GM19351 (cell line): ENCODE data around the gene GTPBP1.

ENCODE experiments used
- ATAC-seq: cut with Tn5 transposase; IDR thresholded peaks from one replicate; pipeline ENCODE4 v1.9.1; 2021; ENCODE audit warnings: mild to moderate bottlenecking, moderate library complexity; ENCODE audit not compliant: unreplicated experiment

GTPBP1 gene

DNA sequence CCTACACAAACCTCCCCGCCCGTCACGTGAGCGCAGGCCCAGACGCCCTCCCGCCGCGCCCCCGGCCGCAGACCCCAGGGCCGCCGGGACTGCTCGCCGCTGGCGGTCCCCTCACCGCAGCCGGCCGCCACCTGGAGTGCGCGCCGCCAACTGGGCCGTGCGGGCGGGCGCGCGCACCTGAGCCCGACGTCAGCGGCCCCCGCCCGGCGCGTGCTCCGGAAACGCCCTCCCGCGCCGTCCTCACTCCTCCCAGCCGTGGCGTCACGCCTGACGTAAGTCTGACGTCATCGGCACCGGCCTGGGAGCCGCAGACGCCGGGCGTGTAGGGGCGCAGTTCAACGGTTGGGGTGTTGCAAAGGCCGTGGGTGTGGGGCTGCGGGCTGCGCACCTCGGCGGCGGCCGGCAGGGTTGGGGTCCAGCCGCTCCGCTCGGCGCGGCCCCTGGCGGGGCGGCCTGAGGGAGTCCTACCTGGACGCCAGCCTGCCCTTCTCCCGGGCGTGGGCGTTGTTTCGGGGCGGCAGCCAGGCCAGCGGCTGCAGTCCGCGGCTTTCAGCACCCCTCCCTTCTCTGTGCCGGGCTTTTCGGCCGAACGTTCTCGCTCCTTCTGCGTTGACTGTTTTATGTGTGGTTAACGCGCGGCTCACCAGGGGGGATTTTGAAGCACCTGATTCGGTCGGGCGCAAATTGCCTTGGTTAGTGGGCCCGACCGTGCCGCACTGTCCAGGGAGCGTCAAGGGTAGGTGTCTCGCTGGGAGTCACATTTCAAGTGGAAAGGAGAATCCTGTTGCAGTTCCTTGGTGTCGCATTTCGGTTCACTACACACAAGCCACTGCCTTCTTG, 4.7 kb upstream of the GTPBP1 start, which contains the start of gene JOSD1:
JOSD1 (minus strand) TSS at position 155 of the 840 bp plus-strand sequence. CDS start 956 bp downstream, outside the sequence.
- ATAC-seq, result peak; percentile 33

DNA sequence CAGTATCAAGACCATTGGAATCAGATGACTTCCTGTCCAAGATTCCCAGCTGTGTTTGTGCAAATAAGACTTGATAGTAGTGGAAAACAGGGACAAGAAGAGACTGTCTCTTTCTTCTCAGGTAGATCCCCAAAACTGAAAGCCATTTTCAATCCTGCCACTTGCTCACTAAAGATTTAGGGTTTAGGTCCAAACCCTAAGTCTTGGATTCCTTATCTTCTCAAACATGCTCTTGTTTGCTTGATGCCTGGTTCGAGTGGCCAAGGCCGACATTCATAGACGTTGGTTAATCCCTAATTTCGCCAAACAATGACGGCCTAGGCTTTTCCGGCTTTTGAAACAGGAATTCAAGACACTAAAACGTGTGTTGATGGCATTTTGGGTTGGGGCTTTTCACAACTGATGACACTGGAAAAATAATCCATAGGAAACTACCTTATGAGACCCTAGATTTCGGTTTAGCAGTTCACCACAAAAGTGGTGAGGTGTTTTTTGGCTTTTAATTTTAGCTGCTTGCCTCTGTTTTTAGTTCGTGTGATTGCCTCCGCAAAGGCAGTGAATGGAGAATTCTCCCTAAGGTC, 1.0 kb upstream of the GTPBP1 start:
- ATAC-seq, result no peak

DNA sequence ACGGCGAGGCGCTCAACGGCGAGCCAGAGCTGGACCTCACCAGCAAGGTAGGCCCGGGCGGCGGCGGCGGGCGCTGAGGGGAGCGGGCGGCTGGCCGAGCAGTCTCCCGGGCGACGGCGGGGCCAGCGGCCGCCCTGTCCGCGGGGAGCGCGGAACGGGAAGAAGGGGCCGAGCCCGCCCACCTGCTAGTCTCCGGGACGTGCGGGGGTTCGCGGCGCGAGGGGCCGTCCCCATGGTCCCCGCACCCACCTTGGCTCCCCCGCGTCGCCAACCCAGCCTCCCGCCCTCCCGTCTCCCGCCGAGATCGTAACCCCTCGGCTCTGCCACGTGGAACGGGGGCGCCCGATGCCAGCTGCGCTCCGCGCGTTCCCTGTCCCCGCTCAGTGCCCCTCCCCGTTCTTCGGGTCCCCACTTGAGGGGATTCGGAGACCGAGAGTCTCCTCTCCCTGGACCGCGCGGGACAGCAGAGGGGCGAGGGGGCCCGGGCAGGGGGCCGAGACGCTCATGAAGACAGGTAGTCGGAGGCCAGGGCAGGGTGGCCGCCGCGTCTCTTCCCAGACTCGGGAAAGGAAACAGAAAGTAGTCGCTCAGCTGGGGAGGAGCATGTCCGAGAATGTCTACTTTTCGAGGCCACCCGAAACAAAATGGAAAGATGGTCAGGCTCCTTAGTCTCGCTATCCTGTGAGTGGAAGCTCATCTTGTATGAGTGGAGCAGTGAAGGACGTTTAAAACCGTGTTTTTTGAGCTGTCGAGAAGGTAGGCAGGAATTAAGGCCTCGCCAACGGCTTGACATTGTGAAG, 557 bp downstream of the GTPBP1 start:
- no peak for ATAC-seq

DNA sequence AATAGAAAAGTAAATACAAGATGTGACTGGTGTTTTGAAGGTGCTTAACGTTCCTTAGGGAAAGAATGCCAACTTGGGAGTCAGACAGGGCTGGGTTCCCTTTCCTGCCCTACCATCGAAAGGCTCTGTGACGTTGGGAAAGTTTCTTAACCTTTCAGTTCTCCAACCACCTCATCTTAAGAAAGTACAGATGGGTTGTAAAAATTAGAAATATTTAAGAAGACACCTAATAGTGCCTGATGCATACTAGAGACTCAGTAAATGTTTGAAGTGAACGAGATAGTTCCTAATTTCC, 1.1 kb downstream of the GTPBP1 start:
- ATAC-seq, result no peak

DNA sequence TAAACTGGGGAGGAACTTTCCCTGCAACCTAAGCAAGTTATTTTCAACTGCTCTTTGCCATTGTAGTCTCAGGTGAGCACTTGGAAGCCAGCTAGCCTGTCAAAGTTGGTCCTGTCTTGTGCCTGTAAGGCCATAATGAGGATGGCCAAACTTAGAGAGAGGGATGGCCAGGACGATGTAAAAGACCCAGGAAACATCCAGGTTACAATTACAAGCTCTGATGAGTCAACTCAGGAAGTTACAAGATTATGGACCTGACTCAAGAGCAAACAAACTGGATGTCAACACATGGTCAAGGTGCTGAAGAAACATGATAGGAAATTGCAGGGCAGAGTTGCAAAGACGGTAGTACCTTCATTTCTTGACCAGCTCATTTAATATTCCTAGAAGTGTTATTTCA, 1.6 kb downstream of the GTPBP1 start:
- ATAC-seq, result no peak

DNA sequence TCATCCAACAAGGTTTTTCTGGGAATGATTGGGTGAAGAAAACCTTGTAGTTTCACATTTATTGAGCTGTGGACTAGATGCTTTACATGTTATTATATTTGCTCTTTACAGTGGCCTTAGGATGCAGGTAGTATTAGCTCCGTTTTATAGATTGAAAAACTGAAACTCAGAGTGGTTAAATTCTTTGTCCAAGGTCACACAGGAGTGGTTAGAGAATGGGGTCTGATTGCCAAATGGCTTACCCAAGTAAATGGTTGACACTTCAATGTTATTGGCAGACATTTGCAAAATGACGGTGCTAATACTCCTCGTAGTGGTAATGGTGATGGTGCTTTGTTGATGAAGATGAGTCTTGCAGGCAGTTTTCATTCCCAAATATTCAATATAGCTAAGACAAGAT, 2.2 kb downstream of the GTPBP1 start:
- no peak for ATAC-seq

DNA sequence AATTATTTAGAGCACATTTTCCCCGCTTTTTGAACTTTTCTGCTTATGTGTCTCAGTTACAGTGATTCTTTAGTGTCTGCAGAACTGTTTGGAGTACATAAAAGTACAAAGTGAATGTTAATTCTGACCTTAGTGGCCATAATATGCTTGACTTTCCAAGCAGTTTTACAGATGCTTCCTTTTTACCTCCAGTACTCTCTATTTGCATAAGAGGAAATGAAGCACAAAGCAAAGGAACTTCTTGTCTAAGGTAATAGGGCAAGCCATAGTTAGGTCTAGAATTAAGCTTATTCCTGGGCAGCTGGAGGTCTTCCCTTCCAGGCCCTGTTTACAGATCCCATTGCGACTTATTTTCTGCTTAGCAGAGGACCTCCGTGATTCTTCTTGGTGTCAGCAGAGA, 3.6 kb downstream of the GTPBP1 start:
- no peak for ATAC-seq

DNA sequence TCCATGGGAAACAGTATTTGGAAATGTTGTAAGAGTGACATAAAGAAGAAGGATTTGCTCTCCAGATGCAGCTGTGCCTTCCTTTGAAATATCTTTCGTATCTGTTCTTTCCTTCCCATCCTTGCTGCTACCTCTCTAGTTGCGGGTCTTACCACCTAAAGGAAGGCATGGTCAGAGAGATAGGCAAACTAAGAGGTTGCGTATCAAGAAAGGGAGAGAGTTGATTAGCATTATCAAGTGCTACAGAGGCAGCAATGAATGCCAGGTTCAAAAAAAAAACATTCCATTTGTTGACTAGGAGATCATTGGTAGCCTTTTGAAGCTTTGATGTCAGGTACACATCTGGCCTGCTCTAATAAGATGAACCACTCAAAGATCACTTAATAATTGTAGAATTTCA, 4.6 kb downstream of the GTPBP1 start:
- no peak for ATAC-seq

DNA sequence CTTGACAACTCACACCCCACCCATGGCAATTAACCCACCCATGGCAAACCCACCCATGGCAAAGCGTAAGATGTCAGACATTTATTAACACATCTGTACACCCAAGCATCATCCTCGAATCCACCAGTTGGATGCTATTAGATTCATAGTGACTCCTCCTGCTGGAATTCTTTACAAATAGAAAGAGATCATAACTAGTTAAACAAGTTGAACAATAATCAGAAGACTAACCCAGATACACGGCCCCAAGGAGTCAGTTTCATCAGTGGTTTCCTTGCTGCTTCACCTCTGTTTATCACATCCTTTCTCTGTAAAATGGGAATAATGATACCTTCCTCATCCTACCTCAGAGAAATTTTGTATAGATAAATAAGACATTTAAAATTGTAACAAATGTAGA, 5.1 kb downstream of the GTPBP1 start:
- no peak for ATAC-seq

DNA sequence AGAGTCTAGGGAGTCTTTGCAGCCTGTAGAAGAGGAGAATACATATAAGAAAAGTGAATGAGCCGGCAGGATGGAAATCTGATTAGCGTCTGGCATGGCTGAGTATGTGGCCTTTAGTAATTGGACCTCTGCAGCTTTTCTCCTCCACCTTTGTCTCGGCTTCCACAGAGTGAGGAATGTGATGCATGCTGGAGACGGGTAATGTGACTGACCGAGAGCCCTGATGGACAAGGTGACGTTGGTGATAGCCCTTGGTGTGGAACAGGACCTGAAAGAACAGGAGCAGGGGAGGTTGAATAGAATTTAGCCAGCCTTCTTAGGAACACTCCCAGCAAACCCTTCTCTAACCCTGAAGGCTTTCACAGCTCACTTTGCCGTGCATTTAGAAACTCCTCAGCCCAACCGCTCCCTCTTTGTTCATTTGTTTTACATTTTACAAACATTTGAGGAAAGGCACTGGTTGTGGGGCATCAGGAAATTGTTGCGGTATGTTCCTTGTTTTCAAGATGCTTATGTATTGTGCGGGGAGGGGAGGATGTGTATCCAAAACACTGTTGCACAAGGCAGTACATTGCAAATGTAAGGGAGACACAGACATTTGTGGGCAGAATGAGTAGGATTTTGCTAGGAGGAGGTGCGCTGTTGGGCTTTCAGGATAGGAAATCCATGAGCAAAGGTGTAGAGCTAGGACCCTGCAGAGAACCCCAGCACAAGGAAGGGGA, 6.9 kb downstream of the GTPBP1 start:
- ATAC-seq, result no peak

DNA sequence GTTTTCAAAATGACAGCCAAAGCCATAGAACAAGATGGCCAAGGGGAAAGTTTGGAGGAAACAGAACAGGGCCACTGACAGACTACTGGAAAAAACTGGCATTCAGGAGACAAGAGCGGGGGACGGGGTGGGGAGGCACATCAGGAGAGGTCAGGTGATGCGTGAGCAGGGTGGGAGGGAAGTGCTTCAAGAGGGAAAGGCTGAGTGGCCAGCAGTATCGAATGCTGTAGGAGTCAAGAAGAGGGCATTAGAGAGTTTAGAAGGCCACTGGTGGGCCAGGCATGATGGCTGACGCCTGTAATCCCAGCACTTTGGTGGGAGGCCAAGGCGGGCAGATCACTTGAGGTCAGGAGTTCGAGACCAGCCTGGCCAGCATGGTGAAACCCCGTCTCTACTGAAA, 8.2 kb downstream of the GTPBP1 start:
- no peak for ATAC-seq

DNA sequence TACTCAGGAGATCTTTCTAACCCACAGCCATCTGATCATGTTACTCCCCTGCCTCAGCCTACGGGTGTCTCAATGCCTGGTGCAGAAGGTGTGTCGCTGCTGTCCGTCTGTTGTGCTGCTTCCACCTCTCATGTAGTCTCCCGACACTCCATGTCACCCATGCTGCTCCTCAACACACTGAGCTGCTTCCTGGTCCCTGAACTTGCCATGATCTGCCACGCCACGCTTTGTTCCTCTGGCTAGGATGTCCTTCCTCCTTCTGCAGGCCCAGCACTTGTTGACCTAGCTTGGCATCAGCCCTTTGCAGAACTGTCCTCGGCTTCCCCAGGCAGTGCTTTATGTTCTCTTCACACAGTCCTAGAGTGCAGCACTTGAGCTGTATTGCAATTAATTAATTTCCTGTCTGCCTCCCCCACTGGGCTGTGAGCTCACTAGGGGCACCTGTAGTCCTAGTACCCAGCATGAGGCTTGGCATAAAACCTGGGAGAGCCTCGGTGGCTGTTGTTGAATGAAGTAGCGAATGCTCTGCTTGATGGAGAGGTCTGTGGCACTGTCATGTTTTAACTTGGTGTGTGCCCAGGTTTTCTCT, 9.5 kb downstream of the GTPBP1 start:
- ATAC-seq, result no peak

DNA sequence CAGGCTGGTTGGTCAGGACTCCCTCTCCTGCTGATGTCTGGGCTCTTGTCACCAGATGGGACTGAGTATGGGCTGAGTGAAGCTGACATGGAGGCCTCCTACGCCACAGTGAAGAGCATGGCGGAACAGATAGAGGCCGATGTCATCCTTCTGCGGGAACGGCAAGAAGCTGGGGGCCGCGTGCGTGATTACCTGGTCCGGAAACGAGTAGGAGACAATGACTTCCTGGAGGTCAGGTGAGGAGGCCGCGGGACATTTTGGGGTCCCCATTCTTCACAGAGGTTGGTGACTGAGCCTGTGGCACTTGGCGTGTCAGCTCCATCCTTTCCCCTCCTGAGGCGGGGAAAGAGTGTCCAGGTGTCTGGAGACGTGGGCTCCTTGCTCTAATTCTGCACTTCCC, 10.1 kb downstream of the GTPBP1 start:
- ATAC-seq, result no peak

DNA sequence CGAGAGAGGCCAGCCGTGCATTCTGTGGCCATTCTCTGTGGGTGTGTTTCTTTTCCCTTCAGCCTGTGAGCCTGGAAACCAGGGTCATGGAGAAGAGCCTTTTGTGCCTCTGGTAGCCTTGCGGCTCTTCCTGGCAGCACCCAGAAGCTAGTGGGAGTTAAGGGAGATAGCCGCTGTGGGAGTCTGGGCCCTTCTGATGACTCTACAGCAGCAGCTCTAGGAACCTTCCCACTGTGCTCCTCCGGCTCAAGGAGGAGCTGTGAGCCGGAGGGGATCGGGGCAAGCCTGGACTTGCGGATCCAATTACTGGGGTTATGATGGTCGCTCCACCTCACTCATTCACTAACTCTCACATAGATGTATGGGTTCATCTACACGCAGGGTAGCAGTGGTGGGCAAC, 10.5 kb downstream of the GTPBP1 start:
- ATAC-seq, result no peak

DNA sequence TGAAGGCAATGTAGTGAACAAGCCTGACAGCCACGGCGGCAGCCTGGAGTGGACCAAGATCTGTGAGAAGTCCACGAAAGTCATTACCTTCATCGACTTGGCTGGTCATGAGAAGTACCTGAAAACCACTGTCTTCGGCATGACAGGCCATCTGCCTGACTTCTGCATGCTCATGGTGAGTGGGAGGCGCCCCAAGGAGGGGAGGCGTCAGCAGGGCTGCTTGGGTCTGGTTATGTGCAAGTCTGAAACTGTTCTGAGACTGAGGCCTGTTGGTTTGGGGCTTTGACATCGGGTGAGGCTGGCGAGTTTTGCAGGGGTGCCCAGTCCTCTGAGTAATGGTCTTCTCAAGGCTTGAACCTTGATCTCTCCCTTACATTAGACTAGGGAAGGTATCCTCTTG, 11.1 kb downstream of the GTPBP1 start:
- no peak for ATAC-seq

DNA sequence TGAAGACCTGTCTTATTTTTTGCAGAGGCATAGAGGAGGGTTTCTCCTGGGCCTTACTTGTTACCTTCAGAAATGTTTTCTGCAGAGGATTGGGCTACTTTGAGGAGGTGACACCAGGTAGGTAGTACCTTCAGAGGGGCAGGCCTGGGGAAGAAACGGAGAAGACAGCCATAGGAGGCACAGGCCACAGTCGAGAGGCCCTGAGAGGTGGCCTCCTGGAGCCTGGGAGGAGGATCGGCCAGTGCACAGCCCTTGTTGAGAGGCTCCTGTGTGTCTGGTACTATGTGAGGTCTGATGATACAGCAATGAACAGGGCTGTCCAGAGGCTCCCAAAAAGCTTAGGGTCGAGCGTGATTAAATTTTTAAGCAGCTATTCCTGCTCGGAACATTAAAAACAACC, 11.5 kb downstream of the GTPBP1 start:
- no peak for ATAC-seq

DNA sequence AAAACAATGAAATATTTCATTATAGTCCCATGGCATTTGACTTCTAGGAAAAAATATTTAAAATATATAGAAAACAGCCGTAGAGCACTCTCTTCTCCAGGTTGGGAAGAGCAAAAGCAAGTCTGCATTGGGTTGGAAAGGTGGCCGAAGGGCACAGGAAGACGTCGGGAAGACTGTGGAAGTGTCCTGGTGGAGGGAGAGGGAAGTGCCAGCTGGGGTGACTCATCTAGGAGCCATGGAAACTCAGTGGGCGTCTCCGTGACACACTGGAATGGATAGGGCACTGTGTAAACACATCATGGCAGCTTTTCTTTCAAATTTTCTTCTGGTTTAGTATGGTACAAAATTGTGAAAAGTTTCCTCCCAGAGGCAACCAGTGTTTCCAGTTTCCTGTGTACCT, 12.7 kb downstream of the GTPBP1 start:
- no peak for ATAC-seq

DNA sequence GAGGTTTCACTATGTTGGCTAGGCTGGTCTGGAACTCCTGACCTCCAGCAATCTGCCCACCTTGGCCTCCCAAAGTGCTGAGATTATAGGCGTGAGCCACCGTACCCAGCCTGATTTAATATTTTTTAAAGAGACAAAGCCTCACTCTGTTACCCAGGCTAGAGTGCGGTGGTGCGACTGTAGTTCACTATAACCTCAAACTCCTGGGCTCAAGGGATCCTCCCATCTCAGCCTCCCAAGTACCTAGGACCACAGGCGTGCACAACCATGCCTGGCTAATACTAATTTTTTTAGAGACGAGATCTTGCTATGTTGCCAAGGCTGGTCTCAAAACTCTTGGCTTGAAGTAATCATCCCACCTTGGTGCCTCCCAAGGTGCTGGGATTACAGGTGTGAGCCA, 13.5 kb downstream of the GTPBP1 start:
- ATAC-seq, result no peak

DNA sequence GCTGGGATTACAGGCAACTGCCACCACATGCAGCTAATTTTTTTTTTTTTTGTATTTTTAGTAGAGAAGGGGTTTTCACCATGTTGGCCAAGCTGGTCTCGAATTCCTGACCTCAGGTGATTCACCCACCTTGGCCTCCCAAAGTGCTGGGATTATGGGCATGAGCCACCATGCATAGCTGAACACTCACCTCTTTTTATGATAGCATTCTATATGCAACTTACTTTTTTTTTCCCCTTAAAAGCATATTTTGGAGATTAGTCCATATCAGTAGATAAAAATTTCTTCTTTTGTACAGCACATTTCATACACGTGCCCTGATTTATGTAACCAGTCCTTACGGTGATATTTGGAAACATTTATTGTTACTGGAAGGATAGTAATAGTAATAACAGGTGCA, 14.6 kb downstream of the GTPBP1 start:
- no peak for ATAC-seq

DNA sequence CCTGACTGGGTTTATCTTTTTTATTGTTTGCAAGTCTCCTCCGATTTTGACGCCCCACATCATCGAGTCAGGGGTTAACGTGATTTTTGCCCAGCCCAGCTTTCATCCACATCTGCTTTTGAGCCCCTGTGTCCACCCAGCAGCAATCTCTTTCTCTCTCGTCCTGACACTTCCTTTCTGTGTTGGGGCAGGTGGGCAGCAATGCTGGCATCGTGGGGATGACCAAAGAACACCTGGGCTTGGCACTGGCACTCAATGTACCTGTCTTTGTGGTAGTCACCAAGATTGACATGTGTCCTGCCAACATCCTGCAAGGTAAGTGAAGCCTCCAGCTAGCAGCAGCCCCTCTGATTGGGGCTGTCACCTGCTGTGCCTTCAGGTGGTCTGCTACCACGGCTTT, 15.8 kb downstream of the GTPBP1 start:
- ATAC-seq, result no peak

DNA sequence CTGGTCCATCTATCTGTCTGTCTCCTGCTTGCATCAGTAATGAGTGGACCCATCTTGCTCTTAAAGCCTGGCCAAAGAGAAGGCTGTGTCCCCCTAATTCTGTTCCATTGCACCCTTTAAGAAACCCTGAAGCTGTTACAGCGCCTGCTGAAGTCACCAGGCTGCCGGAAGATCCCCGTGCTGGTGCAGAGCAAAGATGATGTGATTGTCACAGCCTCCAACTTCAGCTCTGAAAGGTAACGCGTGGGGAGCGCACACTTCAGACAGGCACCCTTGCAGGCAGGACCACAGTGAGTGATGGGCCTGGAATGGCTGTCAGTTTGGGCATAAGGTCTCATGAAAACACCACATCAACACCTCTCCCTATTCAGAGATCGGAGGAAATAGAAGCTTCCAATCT, 18.4 kb downstream of the GTPBP1 start:
- ATAC-seq, result no peak
